GM21825 (cell line): ENCODE results near the gene CDH2.

Experiments used
- ATAC-seq: cut with Tn5 transposase; IDR thresholded peaks from one replicate; pipeline ENCODE4 v1.9.1; 2021; ENCODE audit warnings: mild to moderate bottlenecking, moderate library complexity; ENCODE audit not compliant: unreplicated experiment

CDH2 gene

DNA sequence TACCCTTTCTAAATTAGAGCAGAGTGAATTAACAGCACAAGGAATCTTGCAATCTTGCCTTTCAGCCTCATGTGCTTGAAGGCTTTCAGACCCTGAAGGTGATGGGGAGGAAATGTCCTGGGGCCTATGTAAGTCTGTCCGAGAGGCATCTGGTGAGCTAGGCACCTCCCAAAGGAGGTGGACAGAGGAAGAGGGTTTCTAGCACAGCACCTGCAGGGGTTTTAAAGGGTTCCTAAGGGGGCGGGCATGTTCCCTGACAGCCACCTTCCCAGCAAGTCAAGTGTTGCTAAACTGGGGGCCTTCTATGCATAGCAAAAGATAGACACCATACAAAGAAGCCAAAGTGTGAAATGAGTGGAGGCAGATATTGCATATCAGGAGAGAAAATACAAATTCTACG, 88.5 kb downstream of the CDH2 start:
- ATAC-seq = no peak

DNA sequence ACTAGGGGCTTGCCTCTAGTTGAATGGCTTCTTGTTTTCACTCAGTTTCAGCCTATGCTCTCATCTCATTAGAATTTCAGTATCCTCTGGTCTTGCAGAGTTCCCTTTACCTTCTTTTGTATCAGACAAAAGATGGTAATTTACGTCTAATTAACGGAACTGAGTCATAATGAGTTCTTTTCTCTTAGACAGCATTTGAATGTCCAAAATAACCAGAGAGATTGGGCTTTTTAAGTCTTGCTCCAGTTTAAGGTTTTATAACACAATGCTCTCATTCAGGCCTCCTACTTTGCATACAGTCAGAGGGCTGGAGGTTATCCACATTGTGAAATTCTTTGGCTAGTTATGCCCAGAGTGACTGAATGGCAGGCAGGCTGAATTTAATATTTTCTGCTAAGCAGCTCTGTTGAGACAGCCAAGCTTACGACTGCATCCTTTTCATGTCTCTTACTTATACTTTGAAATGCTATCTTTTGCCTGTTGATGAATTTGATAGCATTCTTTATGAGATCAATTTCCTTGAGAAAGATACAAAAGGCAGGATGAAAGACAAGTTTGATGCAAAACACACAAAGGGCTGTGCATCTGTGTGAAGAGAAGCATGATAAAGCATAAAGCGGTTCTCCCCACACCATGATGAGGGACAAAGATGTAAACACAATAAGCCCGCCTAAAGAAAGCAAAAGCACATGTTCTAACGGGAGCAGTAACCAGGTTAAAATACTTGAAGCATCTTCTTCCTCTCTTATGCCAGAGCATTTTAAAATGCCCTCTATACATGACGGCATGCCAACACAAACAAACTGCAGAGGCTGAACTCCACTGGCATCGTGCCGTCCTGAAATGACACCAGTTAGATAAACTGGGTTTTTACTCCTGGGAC, 90.0 kb downstream of the CDH2 start:
- ATAC-seq = no peak

DNA sequence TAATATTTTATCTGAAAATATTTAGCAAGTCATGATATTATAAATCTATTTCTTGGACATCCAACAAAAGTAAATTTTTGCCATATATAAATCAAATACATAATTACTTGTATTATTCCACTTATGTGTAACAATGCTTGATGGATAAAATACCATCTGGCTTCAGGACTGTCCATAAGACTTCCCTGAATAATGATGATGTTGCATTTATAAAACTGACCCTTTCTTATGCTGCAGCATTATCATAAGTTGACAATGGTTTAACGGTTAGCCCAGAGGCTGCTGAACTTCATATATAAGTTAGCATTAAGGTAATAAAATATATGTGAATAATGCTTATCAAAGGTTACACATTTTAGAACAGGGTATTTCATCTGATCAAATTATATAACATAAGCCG, 95.4 kb downstream of the CDH2 start:
- no peak for ATAC-seq

DNA sequence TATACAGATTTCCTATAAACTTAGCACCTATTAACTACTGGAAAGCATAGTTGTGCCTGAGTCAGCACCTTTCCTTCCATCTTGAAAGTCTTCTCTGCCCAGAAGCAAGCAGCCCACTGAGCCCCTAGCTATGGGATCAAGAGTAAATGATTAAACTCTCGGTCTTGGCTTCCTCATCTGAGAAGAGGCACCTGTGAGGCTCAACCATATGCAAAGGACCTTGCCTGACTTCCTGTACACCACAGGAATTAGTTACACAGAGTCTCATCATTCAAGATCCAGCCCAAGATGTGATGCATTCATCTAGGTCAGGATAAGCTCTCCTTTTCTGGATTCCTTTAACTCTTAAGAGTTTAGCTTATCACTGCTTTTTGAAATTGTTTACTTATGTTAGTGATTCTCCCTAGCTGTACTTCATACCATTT, 96.0 kb downstream of the CDH2 start:
- ATAC-seq = no peak

DNA sequence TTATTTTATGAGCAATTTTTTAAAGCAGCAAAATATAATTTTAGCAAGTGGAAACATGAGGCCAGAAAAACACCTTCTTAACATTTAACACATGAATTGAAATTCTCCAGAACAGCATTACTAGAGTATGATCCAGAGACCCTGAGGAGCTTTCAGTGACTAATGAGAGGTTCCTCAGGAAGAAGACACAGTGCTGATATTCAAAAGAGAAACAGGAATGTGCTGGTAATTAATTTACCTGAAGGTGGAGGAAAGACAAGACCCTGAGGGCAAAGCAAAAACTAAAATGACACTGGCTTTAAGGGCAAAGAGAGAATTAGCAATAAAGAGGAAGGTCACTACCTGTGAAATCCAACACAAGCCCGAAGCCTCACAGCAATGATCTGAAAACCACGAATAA, 97.0 kb downstream of the CDH2 start:
- ATAC-seq = no peak

DNA sequence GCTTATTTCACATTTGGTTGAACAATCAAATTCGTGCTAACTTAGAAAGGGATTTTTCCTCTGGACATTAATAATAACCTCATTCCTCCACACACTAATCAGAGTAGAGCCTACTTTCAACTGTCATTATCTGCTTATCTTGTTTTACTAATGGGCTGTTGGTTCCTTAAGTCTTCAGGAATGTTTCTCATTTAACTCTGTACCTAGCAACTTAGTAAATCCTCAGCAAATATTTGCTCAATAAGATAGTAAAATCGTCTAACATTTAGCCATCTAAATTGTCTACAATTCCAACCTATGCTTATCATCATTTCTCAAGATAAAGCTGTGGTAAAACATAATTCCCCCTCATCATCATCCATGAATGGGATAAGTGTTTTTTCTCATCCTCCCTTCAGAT, 98.1 kb downstream of the CDH2 start:
- ATAC-seq = no peak

DNA sequence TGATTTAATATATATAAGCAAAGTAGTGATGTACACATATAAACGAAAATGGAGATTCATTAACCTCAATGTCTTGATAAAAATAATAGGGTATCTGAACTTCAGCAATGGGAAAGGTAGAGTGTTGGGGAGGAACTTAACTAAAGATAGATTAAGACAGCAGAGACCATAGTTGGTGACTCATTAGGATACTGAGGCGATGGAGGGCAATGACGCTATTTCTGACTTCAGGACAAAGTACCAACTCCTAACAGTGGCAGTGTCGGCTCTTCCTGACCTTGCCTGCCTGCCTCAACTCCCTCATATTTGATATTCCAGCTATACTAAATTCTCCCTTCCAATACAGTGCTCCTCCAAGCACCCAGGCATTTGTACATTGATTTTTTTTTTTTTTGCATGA, 98.6 kb downstream of the CDH2 start:
- no peak for ATAC-seq

DNA sequence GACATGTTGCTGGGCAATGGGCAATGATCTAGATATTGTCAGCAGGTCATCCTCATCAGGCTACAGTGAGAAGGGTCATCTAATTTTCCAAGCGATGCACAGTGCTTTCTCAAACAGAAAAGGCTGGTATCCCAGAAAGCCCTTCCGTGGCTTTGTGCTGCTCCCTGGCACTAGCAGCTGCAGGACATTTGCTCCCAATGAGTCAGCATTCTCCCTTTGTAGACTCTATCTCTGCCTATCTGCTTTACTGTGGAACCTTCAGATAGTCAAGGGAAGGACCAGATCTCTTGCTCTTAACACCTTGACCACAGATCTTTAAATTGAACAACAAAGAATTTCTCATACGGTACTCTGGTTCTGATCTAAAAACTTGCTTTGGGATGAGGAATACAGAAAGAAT, 101.4 kb downstream of the CDH2 start:
- no peak for ATAC-seq

DNA sequence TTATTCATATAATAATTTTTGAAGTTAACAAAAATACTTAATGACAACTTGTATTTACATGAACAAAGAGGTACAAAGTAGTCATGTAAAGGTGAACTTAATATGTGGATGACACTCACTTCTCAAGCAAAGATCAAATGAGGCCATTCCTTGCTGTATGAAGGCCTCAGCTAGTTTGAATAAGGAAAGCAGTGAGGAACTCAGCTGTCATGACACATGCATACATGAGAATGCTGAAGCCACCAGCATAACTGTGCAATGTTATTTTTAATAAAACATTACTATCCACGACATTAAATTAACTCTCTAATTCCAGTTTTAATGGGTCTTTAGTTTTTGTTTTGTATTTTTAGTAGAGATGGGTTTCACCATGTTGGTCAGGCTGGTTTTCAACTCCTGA, 102.9 kb downstream of the CDH2 start:
- no peak for ATAC-seq

DNA sequence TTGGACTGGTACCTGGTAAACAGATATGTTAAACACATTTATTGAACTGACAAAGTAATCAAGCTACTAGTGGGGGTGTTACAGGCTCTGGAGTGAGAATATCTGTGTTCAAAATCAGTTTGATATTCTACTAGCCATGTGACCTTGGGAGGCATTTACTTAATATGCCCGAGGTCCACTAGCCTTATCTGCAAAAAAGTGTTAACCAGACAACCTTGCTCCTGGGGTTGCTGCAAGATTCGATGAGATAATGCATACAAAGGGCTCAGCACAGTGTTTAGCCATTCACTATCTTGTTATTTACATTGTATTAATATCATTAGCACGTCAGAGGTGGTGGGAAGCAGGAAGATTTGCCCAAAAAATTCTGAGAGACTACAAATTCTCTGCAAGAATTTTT, 103.3 kb downstream of the CDH2 start:
- ATAC-seq = no peak

DNA sequence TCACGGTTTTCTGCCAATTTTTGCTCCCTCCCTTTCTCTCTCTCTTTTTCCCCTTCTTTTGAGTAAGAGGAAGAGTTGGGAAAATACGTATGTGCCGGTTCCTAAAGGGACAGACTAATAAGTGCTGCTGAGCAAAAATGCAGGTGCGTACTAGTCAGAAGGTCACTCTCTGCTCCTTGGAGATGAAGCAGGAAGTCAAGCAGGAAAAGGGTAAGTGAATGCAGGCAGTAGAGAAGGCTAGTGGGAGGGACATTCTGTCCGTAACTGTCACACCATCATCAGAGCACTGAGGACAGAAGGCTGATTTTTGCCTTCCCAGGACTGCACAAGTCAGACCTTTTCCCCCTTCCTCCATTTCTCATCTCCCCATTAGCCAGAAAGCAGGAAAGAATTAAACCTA, 105.7 kb downstream of the CDH2 start:
- no peak for ATAC-seq

DNA sequence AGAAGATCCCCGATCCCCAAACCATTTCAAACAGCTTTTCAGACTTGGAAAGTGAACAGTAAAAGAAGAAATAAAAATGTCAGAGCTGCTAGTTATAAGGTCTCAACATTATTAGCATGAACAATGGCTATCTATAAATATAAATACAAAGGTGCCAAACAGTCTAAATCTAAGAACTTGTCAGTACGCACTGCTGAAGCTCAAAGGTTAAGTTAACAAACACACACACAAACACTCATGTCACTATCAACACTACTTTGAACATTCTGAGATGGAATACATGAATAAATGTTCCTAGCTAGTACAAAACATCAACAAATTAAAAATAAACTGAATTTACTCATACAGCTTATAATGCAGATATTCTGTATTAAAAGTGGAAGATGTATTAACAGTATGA, 108.7 kb downstream of the CDH2 start:
- no peak for ATAC-seq

DNA sequence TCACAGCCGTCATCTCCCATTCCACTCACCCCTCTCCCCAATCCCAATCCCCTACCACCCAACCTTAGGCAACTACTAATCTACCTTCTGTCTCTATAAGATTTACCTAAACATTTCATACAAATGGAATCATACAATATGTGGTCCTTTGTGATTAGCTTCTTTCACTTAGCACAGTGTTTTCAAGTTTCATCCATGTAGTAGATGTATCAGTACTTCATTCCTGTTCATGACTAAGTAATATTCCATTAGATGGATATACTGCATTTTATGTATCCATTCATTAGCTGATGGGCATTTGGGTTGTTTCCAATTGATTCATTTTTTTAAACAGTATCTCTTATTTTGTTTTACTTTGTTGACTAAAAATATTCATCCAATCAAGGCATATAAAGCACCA, 109.6 kb downstream of the CDH2 start:
- no peak for ATAC-seq

DNA sequence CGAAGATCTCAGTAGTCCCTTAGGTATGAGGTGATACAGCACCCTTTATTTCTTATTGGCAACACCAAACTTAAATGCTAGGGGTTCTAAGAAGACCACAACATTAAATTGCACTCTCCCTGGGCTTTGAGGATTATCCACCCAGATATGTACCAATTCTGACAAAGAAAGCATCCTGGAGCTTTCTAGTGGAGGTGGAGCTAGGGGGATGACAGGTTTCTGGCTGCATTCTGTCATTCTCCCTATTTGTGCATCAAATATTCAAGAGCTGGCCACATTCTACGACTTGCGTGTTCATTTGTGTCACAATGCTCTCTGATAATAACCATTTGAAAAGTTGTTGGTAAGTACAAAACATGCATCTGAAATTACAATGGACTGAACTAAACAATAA, 111.1 kb downstream of the CDH2 start:
- ATAC-seq = no peak

DNA sequence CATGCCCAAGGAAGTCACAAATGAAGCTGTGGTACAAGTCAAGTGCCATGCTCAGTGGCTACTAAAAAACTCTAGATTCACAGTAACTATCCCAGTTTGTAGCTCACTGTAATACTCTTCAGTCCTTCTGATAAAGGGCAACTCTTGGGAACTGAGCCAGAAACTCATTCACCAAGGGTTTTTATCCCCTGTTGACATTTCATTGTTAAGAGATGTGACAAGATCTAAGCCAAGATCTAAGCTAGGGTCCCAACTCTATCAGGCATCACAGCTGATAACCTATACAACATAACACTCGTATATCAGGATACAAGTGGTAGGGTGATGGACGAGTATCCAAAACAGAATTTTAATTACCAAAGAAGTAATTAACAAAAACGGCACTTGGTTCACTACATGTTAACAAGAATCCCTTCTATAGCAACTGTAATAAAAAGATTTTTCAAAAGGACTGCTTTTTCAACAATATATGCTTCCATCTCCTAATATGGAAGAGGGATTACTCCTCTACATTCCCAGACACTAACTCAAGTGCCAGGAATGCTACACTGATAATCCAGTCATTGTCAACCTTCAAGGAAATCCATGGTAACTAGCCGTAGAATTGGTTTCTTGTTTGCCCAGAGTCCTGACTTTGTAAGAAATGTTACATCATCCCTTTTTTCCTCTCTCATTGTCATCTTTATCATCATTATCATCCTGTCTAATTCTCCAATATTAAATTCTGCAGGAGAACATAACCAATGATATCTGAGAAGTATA, 111.7 kb downstream of the CDH2 start:
- no peak for ATAC-seq

DNA sequence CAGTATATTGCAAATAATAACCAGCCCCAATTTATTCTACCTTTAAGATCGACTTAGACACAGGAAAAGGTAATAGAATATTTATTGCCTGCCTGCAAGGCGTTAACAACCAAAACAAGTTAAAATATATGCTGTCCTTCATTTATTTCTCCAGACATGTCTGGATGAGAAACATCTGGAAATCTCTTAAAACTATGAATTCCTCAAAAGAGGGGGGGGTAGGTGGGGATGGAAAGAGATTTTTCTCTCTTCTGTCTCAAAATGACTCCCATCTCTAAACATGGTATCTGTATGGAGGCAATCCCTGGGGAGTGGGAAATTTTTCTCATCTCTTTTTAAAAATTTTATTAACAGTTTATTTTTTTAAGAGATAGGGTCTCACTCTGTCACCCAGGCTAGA, 113.0 kb downstream of the CDH2 start:
- ATAC-seq = no peak

DNA sequence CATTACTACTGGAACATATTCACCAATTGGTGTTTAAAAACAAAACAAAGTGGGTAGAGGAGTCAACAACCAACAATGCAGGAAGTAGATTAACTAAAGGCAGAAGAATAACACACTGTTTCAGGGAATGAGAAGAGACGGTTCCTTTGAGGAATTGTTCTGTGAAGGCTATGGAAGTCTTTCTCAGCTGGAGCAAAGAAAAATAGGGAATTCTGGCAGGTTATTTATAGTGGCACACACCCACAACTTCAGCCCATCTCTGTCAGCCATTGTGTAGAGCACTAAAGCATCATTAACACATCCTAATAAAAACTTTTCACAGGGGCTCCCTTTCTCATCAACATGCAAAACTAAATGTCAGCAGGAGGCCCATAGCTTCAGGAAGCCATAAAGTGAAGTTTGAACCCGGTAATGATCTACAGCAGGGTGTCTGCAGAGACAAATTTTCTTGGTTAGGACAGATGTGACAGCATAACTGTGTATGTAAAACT, 113.6 kb downstream of the CDH2 start:
- ATAC-seq = no peak

DNA sequence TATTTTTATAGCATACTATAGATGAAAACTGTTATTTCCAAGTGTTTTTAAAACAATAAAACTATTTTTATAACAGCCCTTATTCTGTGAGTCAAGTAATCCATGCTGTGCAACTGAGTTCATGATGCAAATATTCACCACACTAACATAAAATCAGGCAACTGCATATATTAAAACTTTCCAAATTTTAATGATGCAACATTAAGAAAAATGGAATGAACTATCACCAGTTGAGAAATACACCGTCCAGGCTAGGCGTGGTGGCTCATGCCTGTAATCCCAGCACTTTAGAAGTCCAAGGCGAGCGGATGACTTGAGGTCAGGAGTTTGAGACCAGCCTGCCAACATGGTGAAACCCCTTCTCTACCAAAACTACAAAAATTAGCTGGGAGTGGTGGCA, 114.5 kb downstream of the CDH2 start:
- no peak for ATAC-seq

DNA sequence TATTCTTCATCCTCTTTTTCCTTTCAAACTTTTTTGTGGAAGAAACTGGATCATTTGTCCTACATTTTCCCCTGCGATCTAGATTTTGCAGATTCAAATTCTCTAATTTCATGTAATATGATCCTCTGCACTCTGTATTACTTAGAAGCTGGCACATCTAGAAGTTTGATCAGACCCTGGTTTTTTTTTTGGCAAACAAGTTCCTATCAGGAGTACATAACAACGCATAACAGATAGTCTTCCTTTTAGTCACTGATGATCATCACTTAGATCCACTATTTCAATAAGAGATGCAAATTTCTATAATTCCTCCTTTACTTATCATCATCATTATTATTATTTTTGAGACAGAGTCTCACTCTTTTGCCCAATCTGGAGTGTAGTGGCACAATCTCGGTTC, 117.1 kb downstream of the CDH2 start:
- no peak for ATAC-seq

DNA sequence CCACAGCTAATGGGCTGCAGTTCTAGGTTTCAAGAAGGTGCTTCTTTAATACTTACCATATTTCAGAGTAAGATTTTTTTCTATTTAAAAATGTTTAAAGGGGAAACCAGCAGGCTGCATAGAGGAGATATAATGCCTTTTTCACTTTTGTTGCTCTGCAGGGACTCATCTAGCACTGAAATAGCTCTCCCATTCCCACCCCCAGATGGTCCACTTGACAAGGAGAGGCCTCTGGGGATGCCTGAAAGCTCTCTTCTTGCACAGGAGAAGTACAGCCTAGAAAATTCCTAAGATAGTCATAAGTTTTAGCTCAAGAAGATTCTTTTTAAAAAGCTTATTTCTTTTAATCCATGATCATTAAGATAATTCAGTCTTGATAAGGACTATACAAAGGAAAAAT, 126.4 kb downstream of the CDH2 start:
- no peak for ATAC-seq

DNA sequence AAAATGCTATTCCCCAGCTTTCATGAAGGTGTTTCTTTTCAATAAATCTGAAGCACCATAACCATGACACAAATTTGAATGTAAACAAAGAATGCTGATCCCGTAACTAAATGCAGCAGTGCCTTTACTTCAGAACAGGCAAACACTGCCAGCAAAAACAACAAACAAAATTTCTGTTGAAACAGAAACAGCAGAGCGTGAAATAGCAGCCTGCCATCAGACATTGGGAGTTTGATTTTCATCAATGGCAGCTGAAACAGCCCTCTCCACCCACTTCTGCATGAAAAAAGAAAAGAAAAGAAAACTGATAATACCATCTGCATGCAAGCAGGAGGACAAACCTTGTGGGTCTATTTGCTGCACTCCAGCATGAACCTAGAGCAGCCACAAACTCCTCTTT, 128.3 kb downstream of the CDH2 start:
- ATAC-seq = no peak

DNA sequence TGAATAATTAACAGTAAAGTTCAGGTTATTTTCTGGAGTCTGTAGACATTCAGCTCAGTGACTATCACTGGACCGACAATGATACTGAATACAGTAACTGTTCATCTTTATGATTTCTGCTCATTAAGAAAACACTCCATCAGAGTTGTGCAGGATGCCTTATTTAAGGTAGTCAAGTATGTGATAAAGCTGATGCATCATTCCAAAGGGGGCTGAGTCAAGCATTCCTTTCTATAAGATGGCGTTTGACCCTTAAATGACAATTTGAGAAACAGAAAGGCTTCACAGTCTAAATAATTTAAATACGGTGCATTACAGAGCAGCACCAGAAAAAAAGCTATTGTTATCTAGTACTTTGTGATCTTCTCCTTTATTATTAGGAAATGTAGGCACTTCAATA, 131.1 kb downstream of the CDH2 start:
- no peak for ATAC-seq
